Panc1 (cell line): ENCODE measurements around the gene NDUFAF2. TPM values are rescaled to one million over a fixed set of nuclear protein-coding genes. Genes with fewer than 3 reads are reported as not detected.

Experiments used
- ATAC-seq: fragments of 200-7000 bp; cut with Tn5 transposase; 2 replicates; pipeline ENCODE4 v1.9.1; 2020; ENCODE audit warnings: mild to moderate bottlenecking, moderate library complexity
- BruUV-seq: library from RNA; stranded (reverse); fragments of 400-500 nt; replicated peaks from 2 replicates; lab custom pipeline; 2021; lab: Mats Ljungman, UMichigan
- CTCF ChIA-PET: fragments of 300-600 bp; sonication (Branson Sonifier 250); formaldehyde crosslinking; loops from one replicate; lab custom pipeline; 2022; ENCODE audit warnings: antibody characterized with exemption; lab: Charles Lee
- POLR2A ChIA-PET: fragments of 300-600 bp; sonication (Branson Sonifier 250); formaldehyde crosslinking; loops from one replicate; lab custom pipeline; 2022; ENCODE audit warnings: antibody characterized with exemption; lab: Charles Lee
- DNase-seq: peaks from one replicate; pipeline ENCODE4 v3.0.0-alpha.2; 2010; ENCODE audit warnings: low read depth, low spot score
- H3K27ac ChIP-seq: 2 replicates; pipeline ENCODE4 v1.5.1; 2011; ENCODE audit warnings: mild to moderate bottlenecking, low read length, inconsistent platforms
- H3K27me3 ChIP-seq: fragments of 200-500 bp; sonication (Bioruptor generic); 2 replicates; pipeline ENCODE4 v1.6.0; 2014; ENCODE audit warnings: low read length, inconsistent platforms; ENCODE audit not compliant: control insufficient read depth, insufficient read depth
- H3K36me3 ChIP-seq: fragments of 200-500 bp; sonication (Bioruptor generic); 2 replicates; pipeline ENCODE4 v1.5.1; 2014; ENCODE audit warnings: inconsistent platforms, mild to moderate bottlenecking, low read length, moderate library complexity; ENCODE audit not compliant: control insufficient read depth, insufficient read depth
- H3K4me1 ChIP-seq: 2 replicates; pipeline ENCODE4 v1.5.1; 2011; ENCODE audit warnings: inconsistent platforms, mild to moderate bottlenecking, low read length, moderate library complexity; ENCODE audit not compliant: control insufficient read depth, insufficient read depth
- H3K4me3 ChIP-seq, 2 experiments: 2 replicates each; pipeline ENCODE4 v1.5.1; 2011 to 2012; ENCODE audit warnings: low read depth in 2 of 2, low read length in 2 of 2, mild to moderate bottlenecking in 2 of 2, inconsistent platforms in 1 of 2, moderate library complexity in 1 of 2
- H3K9me3 ChIP-seq: fragments of 200-500 bp; sonication (Bioruptor generic); 2 replicates; pipeline ENCODE4 v1.5.1; 2014; ENCODE audit warnings: low read depth, mild to moderate bottlenecking, inconsistent platforms, low read length, moderate library complexity; ENCODE audit not compliant: control insufficient read depth, insufficient read depth
- POLR2AphosphoS5 ChIP-seq: IDR thresholded peaks from 2 replicates; pipeline ENCODE4 v1.6.1; 2012; ENCODE audit warnings: mild to moderate bottlenecking, low read depth, low read length, moderate library complexity
- SIN3A ChIP-seq: IDR thresholded peaks from 2 replicates; pipeline ENCODE4 v1.6.1; 2012; ENCODE audit warnings: low read depth, mild to moderate bottlenecking, low read length, moderate library complexity, borderline replicate concordance; ENCODE audit not compliant: insufficient read depth
- TCF7L2 ChIP-seq: IDR thresholded peaks from 2 replicates; pipeline ENCODE4 v1.6.1; 2011; ENCODE audit warnings: mild to moderate bottlenecking, low read depth, low read length, inconsistent platforms
- in situ Hi-C: cut with HindIII; loops from 2 replicates; pipeline ENCODE4 v1.10.0; 2016; ENCODE audit warnings: low sequenced_read_pairs, low pct_unique_long_range_greater_than_20kb
- intact Hi-C: fragments of 100-400 bp; cut with micrococcal nuclease; formaldehyde crosslinking; loops from one replicate; pipeline ENCODE4 v1.10.0; 2022; ENCODE audit not compliant: unreplicated experiment
- total RNA-seq: library from RNA; stranded (reverse); gene quantifications from one replicate; pipeline ENCODE4 v1.2.1, GENCODE V29; 2021; ENCODE audit not compliant: unreplicated experiment
- TF ChIP-seq, protein P1 (sequence below): fragments of 450-650 bp; IDR thresholded peaks from 2 replicates; pipeline ENCODE4 v1.5.1; 2017; ENCODE audit warnings: mild to moderate bottlenecking
- TF ChIP-seq, protein P2 (sequence below), 2 experiments: IDR thresholded peaks; 2 replicates each; pipeline ENCODE4 v1.6.1; 2011 to 2012; ENCODE audit warnings: low read depth in 2 of 2, control low read depth in 1 of 2, low read length in 1 of 2, mild to moderate bottlenecking in 1 of 2, moderate library complexity in 1 of 2; ENCODE audit not compliant: insufficient read depth in 1 of 2

The NDUFAF2 gene
- total RNA-seq, 1 experiment from 2014 or later, result 41.6 TPM

DNA sequence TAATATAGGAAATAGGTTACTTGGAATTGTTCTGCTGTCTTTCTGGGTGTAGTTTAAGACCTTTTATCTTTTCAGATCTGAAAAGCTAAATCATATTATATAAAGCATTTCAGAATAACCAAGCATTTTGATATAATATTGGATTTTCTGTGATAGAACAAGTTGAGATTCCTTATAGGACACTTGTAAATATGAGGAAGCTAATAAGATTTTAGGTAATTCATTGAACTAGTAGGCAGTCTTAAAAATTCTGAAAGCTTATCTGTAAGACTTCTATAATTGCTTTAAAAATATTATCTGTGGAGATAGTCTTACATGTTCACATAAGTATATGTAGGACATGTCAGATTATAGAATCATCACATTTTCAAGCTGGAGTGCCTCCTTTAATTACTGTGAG lies 114.5 kb downstream of the NDUFAF2 start:
- intact Hi-C loops, result loop anchor here (5.0 to 10.0 kb wide), 2 partner anchors 265 to 598 kb away; no protein-coding TSS in a partner anchor
- ATAC-seq (no peak), DNase-seq (no peak)
- TF ChIP-seq, protein P1, sequence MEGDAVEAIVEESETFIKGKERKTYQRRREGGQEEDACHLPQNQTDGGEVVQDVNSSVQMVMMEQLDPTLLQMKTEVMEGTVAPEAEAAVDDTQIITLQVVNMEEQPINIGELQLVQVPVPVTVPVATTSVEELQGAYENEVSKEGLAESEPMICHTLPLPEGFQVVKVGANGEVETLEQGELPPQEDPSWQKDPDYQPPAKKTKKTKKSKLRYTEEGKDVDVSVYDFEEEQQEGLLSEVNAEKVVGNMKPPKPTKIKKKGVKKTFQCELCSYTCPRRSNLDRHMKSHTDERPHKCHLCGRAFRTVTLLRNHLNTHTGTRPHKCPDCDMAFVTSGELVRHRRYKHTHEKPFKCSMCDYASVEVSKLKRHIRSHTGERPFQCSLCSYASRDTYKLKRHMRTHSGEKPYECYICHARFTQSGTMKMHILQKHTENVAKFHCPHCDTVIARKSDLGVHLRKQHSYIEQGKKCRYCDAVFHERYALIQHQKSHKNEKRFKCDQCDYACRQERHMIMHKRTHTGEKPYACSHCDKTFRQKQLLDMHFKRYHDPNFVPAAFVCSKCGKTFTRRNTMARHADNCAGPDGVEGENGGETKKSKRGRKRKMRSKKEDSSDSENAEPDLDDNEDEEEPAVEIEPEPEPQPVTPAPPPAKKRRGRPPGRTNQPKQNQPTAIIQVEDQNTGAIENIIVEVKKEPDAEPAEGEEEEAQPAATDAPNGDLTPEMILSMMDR, result no peak
- TF ChIP-seq POLR2AphosphoS5, result no peak
- no peak for TF ChIP-seq TCF7L2
- no peak for TF ChIP-seq SIN3A
- TF ChIP-seq, protein P2, sequence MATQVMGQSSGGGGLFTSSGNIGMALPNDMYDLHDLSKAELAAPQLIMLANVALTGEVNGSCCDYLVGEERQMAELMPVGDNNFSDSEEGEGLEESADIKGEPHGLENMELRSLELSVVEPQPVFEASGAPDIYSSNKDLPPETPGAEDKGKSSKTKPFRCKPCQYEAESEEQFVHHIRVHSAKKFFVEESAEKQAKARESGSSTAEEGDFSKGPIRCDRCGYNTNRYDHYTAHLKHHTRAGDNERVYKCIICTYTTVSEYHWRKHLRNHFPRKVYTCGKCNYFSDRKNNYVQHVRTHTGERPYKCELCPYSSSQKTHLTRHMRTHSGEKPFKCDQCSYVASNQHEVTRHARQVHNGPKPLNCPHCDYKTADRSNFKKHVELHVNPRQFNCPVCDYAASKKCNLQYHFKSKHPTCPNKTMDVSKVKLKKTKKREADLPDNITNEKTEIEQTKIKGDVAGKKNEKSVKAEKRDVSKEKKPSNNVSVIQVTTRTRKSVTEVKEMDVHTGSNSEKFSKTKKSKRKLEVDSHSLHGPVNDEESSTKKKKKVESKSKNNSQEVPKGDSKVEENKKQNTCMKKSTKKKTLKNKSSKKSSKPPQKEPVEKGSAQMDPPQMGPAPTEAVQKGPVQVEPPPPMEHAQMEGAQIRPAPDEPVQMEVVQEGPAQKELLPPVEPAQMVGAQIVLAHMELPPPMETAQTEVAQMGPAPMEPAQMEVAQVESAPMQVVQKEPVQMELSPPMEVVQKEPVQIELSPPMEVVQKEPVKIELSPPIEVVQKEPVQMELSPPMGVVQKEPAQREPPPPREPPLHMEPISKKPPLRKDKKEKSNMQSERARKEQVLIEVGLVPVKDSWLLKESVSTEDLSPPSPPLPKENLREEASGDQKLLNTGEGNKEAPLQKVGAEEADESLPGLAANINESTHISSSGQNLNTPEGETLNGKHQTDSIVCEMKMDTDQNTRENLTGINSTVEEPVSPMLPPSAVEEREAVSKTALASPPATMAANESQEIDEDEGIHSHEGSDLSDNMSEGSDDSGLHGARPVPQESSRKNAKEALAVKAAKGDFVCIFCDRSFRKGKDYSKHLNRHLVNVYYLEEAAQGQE (IDR thresholded peaks at IDR 0.05; ENCODE audit: insufficient read depth in 1 of 2, low read depth in 2 of 2, low read length in 1 of 2), result no peak
- ChIA-PET CTCF (no interaction called here), POLR2A (no interaction called here)
- H3K36me3 ChIP-seq, result no peaks in the 10 kb centered on the region
- no peaks in the 10 kb centered on the region for H3K27me3 ChIP-seq
- H3K4me1 ChIP-seq, result no peaks in the 10 kb centered on the region
- H3K4me3 ChIP-seq, result no peak overlapping the region
- no peak overlapping the region for H3K27ac ChIP-seq
- in situ Hi-C loops, result no loop called here
- H3K9me3 ChIP-seq, result peaks cover 7% of the 10 kb centered on the region; the same call in 1 of the 2 replicates
- BruUV-seq, result no TSS peak

DNA sequence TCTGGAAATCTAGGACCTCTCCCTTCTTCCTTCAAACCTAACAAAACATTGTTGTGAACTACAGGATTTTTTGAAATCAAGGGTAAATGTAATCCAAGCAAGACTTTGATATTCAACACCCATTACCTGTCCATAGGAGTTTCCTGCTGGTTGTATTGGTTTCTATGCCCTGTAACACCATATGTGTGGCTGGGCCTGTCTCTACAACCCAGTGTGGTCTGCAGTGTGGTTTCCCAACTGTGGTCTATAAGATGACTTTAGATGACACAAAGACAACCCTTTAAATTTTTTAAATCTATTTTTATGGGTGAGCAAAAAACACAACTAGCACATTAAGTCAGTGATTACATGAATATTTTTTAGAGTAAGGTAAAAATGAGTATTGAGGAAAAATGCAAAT lies 124.1 kb downstream of the NDUFAF2 start:
- no peaks in the 10 kb centered on the region for H3K27me3 ChIP-seq
- CTCF ChIA-PET, result no interaction called here
- ATAC-seq, result no peak
- no peak overlapping the region for H3K27ac ChIP-seq
- in situ Hi-C loops (no loop called here), intact Hi-C loops (no loop called here)
- no peaks in the 10 kb centered on the region for H3K9me3 ChIP-seq
- H3K36me3 ChIP-seq, result no peaks in the 10 kb centered on the region
- DNase-seq, result no peak
- H3K4me3 ChIP-seq, result no peak overlapping the region
- no TSS peak for BruUV-seq
- no peaks in the 10 kb centered on the region for H3K4me1 ChIP-seq
- POLR2A ChIA-PET, result interaction anchor here (0.7 kb wide), 2 partner anchors 171 to 262 kb away, joined by 4 to 7 read pairs; no protein-coding TSS in a partner anchor
- TF ChIP-seq POLR2AphosphoS5 (no peak), TCF7L2 (no peak), SIN3A (no peak)
- TF ChIP-seq, protein P2 (IDR thresholded peaks at IDR 0.05; ENCODE audit: insufficient read depth in 1 of 2, low read depth in 2 of 2, low read length in 1 of 2), result no peak
- TF ChIP-seq, protein P1, result no peak
